K562 (cell line): Measurements from ENCODE around the gene CACNA1E. TPM values are rescaled to one million over a fixed set of nuclear protein-coding genes. Genes with fewer than 3 reads are reported as not detected.

ENCODE experiments used
- ATAC-seq: fragments of 200-7000 bp; cut with Tn5 transposase; 3 replicates; pipeline ENCODE4 v1.9.1; 2020; ENCODE audit warnings: moderate library complexity
- BruUV-seq: library from RNA; stranded (reverse); fragments of 400-500 nt; replicated peaks from 2 replicates; lab custom pipeline; 2021; lab: Mats Ljungman, UMichigan
- CTCF ChIA-PET: fragments of 300-600 bp; formaldehyde crosslinking; extraction: SDS; loops from one replicate; lab custom pipeline; 2021; ENCODE audit warnings: low intra/inter-chr PET ratio; lab: Yijun Ruan, JAX
- POLR2A ChIA-PET: fragments of 300-600, 350-650 bp; sonication (Branson Sonifier 250); formaldehyde crosslinking; extraction: SDS; loops from one replicate; lab custom pipeline; 2021; ENCODE audit warnings: antibody characterized with exemption, inconsistent platforms; lab: Yijun Ruan, JAX
- DNase-seq, 4 experiments: peaks; one replicate each; pipeline versions ENCODE4 v3.0.0 to v3.0.0-alpha.2; 2011 to 2018; ENCODE audit warnings: low spot score in 3 of 4, mixed read lengths in 3 of 4; ENCODE audit errors: extremely low read depth in 1 of 4
- FAIRE-seq: peaks from 2 replicates; lab custom pipeline; 2011; peaks lifted over from hg19 to GRCh38; lab: Jason Lieb, UNC
- H2AFZ ChIP-seq: 2 replicates; pipeline ENCODE4 v1.6.0; 2011; ENCODE audit warnings: low read depth, low read length, control low read depth, inconsistent platforms
- H3K27ac ChIP-seq: fragments of 200-600 bp; 3 replicates; pipeline ENCODE4 v1.8.0; 2011; ENCODE audit warnings: low read depth, mild to moderate bottlenecking, control low read depth, inconsistent platforms, low read length, moderate library complexity, mixed read lengths; ENCODE audit errors: extremely low read depth
- H3K27me3 ChIP-seq, 2 experiments: fragments of 300-600 bp in 1 of 2; 2 replicates in 1 of 2; 3 replicates in 1 of 2; pipeline versions ENCODE4 v1.6.0 to v1.8.0; 2011; ENCODE audit warnings: inconsistent platforms in 2 of 2, low read length in 2 of 2, mild to moderate bottlenecking in 1 of 2, mixed read lengths in 1 of 2, moderate library complexity in 1 of 2; ENCODE audit not compliant: control insufficient read depth in 2 of 2, insufficient read depth in 2 of 2
- H3K36me3 ChIP-seq: fragments of 300-600 bp; 3 replicates; pipeline ENCODE4 v1.8.0; 2011; ENCODE audit warnings: mild to moderate bottlenecking, low read length, inconsistent platforms; ENCODE audit not compliant: control insufficient read depth, insufficient read depth
- H3K4me1 ChIP-seq, 2 experiments: fragments of 200-600 bp in 1 of 2; replicated peaks in 1 of 2; 2 replicates in 1 of 2; 3 replicates in 1 of 2; pipeline versions ENCODE4 v1.5.1 to v1.8.0; 2011; ENCODE audit warnings: inconsistent platforms in 2 of 2, low read length in 2 of 2, mild to moderate bottlenecking in 1 of 2, mixed read lengths in 1 of 2, moderate library complexity in 1 of 2; ENCODE audit not compliant: control insufficient read depth in 2 of 2, insufficient read depth in 2 of 2
- H3K4me2 ChIP-seq: 2 replicates; pipeline ENCODE4 v1.6.1; 2011; ENCODE audit warnings: low read length, control low read depth, inconsistent platforms, mixed read lengths; ENCODE audit not compliant: insufficient read depth
- H3K4me3 ChIP-seq: fragments of 200-600 bp; sonication (generic), shearing (Covaris generic); 2 replicates; pipeline ENCODE4 v1.5.1; 2016; ENCODE audit warnings: control low read depth, inconsistent platforms
- H3K79me2 ChIP-seq: fragments of 200-600 bp; 3 replicates; pipeline ENCODE4 v1.8.0; 2011; ENCODE audit warnings: low read length, inconsistent platforms; ENCODE audit not compliant: control insufficient read depth, insufficient read depth
- H3K9ac ChIP-seq, 2 experiments: 2 replicates each; pipeline versions ENCODE4 v1.6.0 to v1.6.1; 2011; ENCODE audit warnings: low read depth in 2 of 2, low read length in 2 of 2, control low read depth in 1 of 2, inconsistent platforms in 1 of 2, mild to moderate bottlenecking in 1 of 2, mixed read lengths in 1 of 2; ENCODE audit not compliant: insufficient read depth in 1 of 2
- H3K9me1 ChIP-seq: one replicate; pipeline ENCODE4 v1.6.0; 2011; ENCODE audit warnings: inconsistent platforms, mild to moderate bottlenecking, low read length, moderate library complexity; ENCODE audit not compliant: control insufficient read depth, insufficient read depth
- H3K9me3 ChIP-seq: replicated peaks from 2 replicates; pipeline ENCODE4 v1.5.1; 2011; ENCODE audit warnings: low read depth, low read length, inconsistent platforms; ENCODE audit not compliant: control insufficient read depth, insufficient read depth
- H4K20me1 ChIP-seq: replicated peaks from 2 replicates; pipeline ENCODE4 v1.6.1; 2011; ENCODE audit warnings: low read length, inconsistent platforms, mixed read lengths; ENCODE audit not compliant: control insufficient read depth, insufficient read depth
- ARNT ChIP-seq, 2 experiments: fragments of 450-650 bp; IDR thresholded peaks; 2 replicates each; pipeline ENCODE4 v1.6.1; 2016; ENCODE audit warnings: mild to moderate bottlenecking in 1 of 2
- BMI1 ChIP-seq: fragments of 150-350 bp; IDR thresholded peaks from 2 replicates; pipeline ENCODE4 v1.6.1; 2014; ENCODE audit warnings: low read length
- CEBPB ChIP-seq: fragments of 450-650 bp; IDR thresholded peaks from 2 replicates; pipeline ENCODE4 v1.6.1; 2016; ENCODE audit warnings: missing genetic modification characterization, missing compliant biosample characterization
- NR1H2 ChIP-seq: sonication (generic); formaldehyde crosslinking; IDR thresholded peaks from 2 replicates; pipeline ENCODE4 v1.4.0; 2020; ENCODE audit warnings: mild to moderate bottlenecking, missing genetic modification reagents
- SAFB ChIP-seq: fragments of 200-400 bp; formaldehyde crosslinking; IDR thresholded peaks from 2 replicates; pipeline ENCODE4 v1.6.1; 2017; ENCODE audit warnings: low read depth, low read length, borderline replicate concordance
- TAF9B ChIP-seq: fragments of 450-650 bp; IDR thresholded peaks from 2 replicates; pipeline ENCODE4 v1.6.1; 2018; ENCODE audit warnings: mild to moderate bottlenecking; ENCODE audit not compliant: partially characterized antibody
- TCF7L2 ChIP-seq: fragments of 150-350 bp; IDR thresholded peaks from 2 replicates; pipeline ENCODE4 v1.6.1; 2016; ENCODE audit warnings: low read depth, mild to moderate bottlenecking, low read length, moderate library complexity
- WGBS: fragments of 100-300 bp; shearing (Covaris generic); methylation state at CpG from one replicate; pipeline ENCODE4 v1.1.6; 2016; ENCODE audit warnings: low coverage, mixed read lengths; ENCODE audit not compliant: insufficient coverage; ENCODE audit errors: missing lambda C conversion rate; 5-methylcytosine and 5-hydroxymethylcytosine counted together
- in situ Hi-C: fragments of 300-500 bp; cut with MboI; formaldehyde crosslinking; loops from 4 replicates; pipeline ENCODE4 v1.15.0; 2018; ENCODE audit warnings: inconsistent platforms, mixed read lengths
- intact Hi-C: fragments of 100-400 bp; cut with micrococcal nuclease; formaldehyde crosslinking; loops from 2 replicates; pipeline ENCODE4 v1.14.2; 2022
- polyA plus RNA-seq, 8 experiments: library from polyadenylated mRNA; depleted of rRNA in 4 of 8; stranded (reverse) in 5 of 8; unstranded in 3 of 8; fragments of >200 nt; fragmentation: Nextera tagmentation in 2 of 8; fragmentation: Illumina TruSeq in 1 of 8; extraction: Ambion mirVana in 2 of 8; extraction: Trizol in 1 of 8; gene quantifications; 2 replicates each; pipeline versions ENCODE4 v1.2.1 to v1.2.3, GENCODE V29; 2011 to 2014; ENCODE audit warnings: inconsistent platforms in 1 of 8, missing spikeins in 1 of 8
- total RNA-seq, 7 experiments: library from RNA; depleted of rRNA in 6 of 7; stranded (reverse); fragments of >200 nt in 6 of 7; fragmentation: Illumina TruSeq in 2 of 7; extraction: Trizol in 2 of 7; gene quantifications; 2 replicates each; pipeline versions ENCODE4 v1.2.1 to v1.2.3, GENCODE V29; 2011 to 2021; ENCODE audit warnings: low replicate concordance in 1 of 7
- TF ChIP-seq, protein P1 (sequence below): fragments of 250-450 bp; sonication (Bioruptor Pico); IDR thresholded peaks from 2 replicates; pipeline ENCODE4 v1.4.0; 2020; ENCODE audit warnings: mild to moderate bottlenecking, moderate library complexity, borderline replicate concordance
- TF ChIP-seq, protein P2 (sequence below): sonication (generic); formaldehyde crosslinking; IDR thresholded peaks from 2 replicates; pipeline ENCODE4 v1.8.0; 2022; ENCODE audit warnings: mild to moderate bottlenecking, low read depth, missing genetic modification reagents

The CACNA1E gene
- total and polyA plus RNA-seq, 9 of the 15 experiments (the other 6 are each of a cell fraction or from before 2014, with no cell fraction given) = under 0.01 to 0.04 TPM; not detected in 7

DNA sequence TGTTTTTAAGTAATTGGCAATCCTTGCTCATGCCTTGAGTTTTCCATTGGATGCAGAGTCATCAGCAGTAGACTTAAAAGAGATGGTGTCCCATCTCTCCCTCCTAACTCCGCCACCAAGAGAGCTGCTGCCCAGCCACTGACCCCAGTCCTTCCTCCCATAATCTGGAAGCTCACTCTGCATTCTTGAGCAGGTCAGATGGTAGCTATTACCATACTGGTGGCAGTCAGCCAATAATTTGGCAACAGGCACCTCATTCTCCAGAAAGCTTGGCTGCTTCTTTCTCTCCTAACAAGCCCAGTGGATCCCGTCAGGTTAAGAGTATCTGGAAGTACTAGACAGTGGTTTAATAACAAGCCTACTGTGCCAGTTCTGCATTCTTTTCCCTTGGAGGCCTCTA lies 306.1 kb downstream of the CACNA1E start (continued):
- TF ChIP-seq, protein P1, sequence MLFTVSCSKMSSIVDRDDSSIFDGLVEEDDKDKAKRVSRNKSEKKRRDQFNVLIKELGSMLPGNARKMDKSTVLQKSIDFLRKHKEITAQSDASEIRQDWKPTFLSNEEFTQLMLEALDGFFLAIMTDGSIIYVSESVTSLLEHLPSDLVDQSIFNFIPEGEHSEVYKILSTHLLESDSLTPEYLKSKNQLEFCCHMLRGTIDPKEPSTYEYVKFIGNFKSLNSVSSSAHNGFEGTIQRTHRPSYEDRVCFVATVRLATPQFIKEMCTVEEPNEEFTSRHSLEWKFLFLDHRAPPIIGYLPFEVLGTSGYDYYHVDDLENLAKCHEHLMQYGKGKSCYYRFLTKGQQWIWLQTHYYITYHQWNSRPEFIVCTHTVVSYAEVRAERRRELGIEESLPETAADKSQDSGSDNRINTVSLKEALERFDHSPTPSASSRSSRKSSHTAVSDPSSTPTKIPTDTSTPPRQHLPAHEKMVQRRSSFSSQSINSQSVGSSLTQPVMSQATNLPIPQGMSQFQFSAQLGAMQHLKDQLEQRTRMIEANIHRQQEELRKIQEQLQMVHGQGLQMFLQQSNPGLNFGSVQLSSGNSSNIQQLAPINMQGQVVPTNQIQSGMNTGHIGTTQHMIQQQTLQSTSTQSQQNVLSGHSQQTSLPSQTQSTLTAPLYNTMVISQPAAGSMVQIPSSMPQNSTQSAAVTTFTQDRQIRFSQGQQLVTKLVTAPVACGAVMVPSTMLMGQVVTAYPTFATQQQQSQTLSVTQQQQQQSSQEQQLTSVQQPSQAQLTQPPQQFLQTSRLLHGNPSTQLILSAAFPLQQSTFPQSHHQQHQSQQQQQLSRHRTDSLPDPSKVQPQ (CRISPR knock-in tag) = no peak
- TF ChIP-seq SAFB = no peak

DNA sequence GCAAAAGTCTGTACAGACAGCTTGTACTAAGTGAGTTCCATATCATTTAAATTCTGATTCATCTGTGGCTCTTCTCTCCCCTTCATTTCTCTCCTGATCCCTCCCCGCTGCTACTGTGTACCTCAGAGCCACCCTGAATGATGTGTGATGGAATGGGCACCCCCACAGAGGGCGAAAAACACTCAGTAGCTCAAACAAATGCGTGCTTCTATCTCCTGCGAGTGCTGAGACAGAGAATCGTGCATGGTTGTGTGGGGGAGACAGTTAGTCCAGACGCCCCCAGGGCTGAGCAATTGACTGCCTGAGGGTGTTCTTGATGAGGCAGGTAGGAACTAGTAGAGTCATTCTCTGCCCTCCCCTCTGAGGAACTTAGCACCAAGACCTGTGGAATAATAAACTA lies 308.4 kb downstream of the CACNA1E start:
- no TSS peak for BruUV-seq
- Histone ChIP-seq H3K4me3 (no peak overlapping the region), H3K27ac (no peak overlapping the region), H3K9me3 (no peaks in the 10 kb centered on the region), H3K36me3 (no peaks in the 10 kb centered on the region), H3K4me2 (no peak overlapping the region), H3K9me1 (no peaks in the 10 kb centered on the region), H3K27me3 (peaks cover 26 to 48% of the 10 kb centered on the region in 2 experiments), H3K79me2 (no peaks in the 10 kb centered on the region), H4K20me1 (no peaks in the 10 kb centered on the region), H2AFZ (no peak overlapping the region), H3K9ac (no peak overlapping the region), H3K4me1 (no peaks in the 10 kb centered on the region)
- in situ Hi-C loops (no loop called here), intact Hi-C loops (no loop called here)
- 0% methylated on average over 6 of the region's 6 CpGs for WGBS
- ChIA-PET POLR2A (no interaction called here), CTCF (no interaction called here)
- TF ChIP-seq TAF9B (no peak), CEBPB (no peak), NR1H2 (no peak), TCF7L2 (no peak), BMI1 (no peak), ARNT (IDR thresholded peaks at IDR 0.05) (no peak)
- TF ChIP-seq, protein P2, sequence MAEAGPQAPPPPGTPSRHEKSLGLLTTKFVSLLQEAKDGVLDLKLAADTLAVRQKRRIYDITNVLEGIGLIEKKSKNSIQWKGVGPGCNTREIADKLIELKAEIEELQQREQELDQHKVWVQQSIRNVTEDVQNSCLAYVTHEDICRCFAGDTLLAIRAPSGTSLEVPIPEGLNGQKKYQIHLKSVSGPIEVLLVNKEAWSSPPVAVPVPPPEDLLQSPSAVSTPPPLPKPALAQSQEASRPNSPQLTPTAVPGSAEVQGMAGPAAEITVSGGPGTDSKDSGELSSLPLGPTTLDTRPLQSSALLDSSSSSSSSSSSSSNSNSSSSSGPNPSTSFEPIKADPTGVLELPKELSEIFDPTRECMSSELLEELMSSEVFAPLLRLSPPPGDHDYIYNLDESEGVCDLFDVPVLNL (CRISPR knock-in tag) = no peak
- FAIRE-seq = no peak
- DNase-seq = no peak
- ATAC-seq = no peak
